Measurements from ENCODE around the gene EBPL. TPM values are rescaled to one million over a fixed set of nuclear protein-coding genes. Genes with fewer than 3 reads are reported as not detected.

EBPL gene
- 23.5 and 74.6 TPM in 2 replicates for total RNA-seq

DNA sequence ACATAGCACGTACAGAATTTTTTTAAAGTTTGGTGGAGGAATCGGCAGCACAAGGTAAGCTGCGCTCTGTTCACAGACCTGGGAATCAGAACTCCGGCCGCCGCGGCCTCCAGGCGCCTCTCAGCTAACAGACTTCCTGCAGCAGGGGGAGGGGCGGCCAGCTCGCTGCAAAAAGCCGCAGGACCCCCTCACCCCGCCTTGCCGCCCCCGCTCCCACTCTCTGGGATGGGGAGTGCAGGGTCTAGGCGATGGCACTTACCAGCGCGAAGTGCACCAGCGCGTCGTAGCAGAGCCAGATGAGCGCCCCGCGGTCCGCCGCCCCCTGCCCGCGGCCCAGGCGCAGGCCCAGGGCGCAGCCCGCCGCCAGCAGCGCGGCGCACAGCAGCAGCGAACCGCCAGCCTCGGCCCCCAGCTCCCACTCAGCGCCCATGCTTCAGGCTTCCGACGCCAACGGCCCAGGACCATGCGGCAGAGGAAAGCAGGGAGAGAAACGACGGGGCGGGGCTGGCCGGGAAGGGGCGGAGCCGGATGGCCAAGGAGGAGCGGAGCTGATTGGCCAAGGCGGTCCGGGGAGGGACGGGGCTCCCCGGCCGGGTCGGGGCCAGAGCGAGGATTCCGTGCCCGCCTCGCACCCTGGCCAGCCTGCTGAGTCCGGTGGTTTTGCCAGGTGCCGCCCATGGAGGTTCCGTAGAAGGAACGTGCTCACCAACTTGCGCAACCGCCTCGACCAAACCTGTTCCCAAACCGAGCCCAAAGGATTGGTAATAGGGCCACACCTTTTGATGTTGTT, at the start of gene EBPL:
Gene EBPL, minus strand, starts transcription at position 492 of the 790 bp plus-strand sequence. Its CDS starts 62 bp downstream, at position 430.

DNA sequence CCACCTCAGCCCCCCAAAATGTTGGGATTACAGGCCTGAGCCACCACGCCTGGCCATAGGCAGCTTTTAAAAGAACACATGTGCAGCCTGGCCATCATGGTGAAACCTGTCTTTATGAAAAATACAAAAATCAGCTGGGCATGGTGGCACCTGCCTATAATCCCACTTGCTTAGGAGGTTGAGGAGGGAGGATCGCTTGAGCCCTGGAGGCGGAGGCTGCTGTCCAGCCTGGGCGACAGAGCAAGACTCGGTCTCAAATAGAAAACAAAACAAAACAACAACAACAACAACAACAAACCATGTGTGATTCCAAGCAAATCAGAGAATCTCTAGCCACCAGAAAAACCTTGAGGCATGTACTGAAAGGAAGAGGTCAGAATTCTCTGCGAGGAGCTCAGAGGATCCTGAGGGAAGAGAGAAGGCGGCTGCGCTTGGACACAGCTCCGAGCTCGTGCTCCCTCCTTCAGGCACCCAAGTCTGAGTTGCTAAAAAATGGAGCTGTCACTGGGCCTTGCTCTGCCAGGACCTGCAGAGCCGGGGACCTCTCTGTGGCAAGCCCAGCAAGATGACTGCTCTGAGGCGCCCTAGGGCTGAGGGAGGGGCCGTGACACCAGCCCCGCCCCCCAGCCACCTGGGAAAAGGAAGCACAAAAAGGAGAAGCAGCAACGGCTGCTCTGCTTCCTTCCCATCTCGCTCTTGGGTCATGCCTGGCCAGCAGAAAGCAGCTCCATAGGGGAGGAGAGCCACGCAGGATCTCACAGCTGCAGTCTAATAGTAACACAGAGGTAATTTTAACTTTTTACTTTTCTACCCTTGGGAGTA, 63.2 kb downstream of the EBPL start, which contains the start of gene ARL11:
Gene ARL11, plus strand, starts transcription at position 677 of the 822 bp plus-strand sequence. CDS start 1,941 bp downstream, outside the sequence.

Other genes with a start within 250 kb of the EBPL start
- 10.7 TPM in 2 replicates for gene CAB39L, start 247.4 kb downstream of the EBPL start, total RNA-seq
- gene SETDB2, start 247.2 kb downstream of the EBPL start, total RNA-seq: 5.2 and 10.6 TPM in 2 replicates
- 11.9 and 14.7 TPM in 2 replicates for gene PHF11, start 195.5 kb downstream of the EBPL start, total RNA-seq
- 24.7 and 28.4 TPM in 2 replicates for gene RCBTB1, start 105.9 kb downstream of the EBPL start, total RNA-seq
- gene ARL11, start 63.0 kb downstream of the EBPL start, total RNA-seq: under 0.01 TPM in 1 of 2 replicates, not detected in the other
- gene KPNA3, start 101.2 kb upstream of the EBPL start, total RNA-seq: 18.5 and 24.9 TPM in 2 replicates
- gene SPRYD7, start 244.9 kb upstream of the EBPL start, total RNA-seq: 2.4 and 2.7 TPM in 2 replicates